ENCODE data around the gene PANK1.

The PANK1 gene

GRCh38 chr10:89646889-89647657, 2.0 kb upstream of the PANK1 start:
- H3F3A ChIP-seq (ENCODE audit: control insufficient read depth, insufficient read depth): peaks cover 7% of the 10 kb centered on the region; the same call in 1 of the 2 replicates
- H3K27ac ChIP-seq (ENCODE audit: low read depth, low read length): peak overlapping the region; percentile 51
- no peaks in the 10 kb centered on the region for H3K9me2 ChIP-seq (replicated peaks; ENCODE audit: control insufficient read depth, low read length)
- H3K4me2 ChIP-seq (ENCODE audit: low read length): peak overlapping the region; percentile 93
- peaks cover 52% of the 10 kb centered on the region for H3K4me1 ChIP-seq (ENCODE audit: control insufficient read depth, low read length)
- peaks cover 33% of the 10 kb centered on the region for H3K79me2 ChIP-seq (ENCODE audit: control insufficient read depth, low read length)
- peak overlapping the region; percentile 77 for H3K4me3 ChIP-seq (ENCODE audit: low read length)
- no peaks in the 10 kb centered on the region for H3K9me3 ChIP-seq (ENCODE audit: control insufficient read depth, insufficient read depth, low read length)
- no peak for TF ChIP-seq EZH2phosphoT487 (IDR thresholded peaks at IDR 0.05; ENCODE audit: borderline replicate concordance, low read length)
- peaks cover 11% of the 10 kb centered on the region; the same call in 1 of the 2 replicates for H3K36me3 ChIP-seq (ENCODE audit: control insufficient read depth, low read length)
- no peaks in the 10 kb centered on the region for H3K27me3 ChIP-seq (ENCODE audit: control insufficient read depth, low read length)
- H4K20me1 ChIP-seq (ENCODE audit: control insufficient read depth, insufficient read depth, low read depth, low read length): 0 out of 2 replicates have a peak, but pooled peaks cover 3% of the 10 kb centered on the region

DNA sequence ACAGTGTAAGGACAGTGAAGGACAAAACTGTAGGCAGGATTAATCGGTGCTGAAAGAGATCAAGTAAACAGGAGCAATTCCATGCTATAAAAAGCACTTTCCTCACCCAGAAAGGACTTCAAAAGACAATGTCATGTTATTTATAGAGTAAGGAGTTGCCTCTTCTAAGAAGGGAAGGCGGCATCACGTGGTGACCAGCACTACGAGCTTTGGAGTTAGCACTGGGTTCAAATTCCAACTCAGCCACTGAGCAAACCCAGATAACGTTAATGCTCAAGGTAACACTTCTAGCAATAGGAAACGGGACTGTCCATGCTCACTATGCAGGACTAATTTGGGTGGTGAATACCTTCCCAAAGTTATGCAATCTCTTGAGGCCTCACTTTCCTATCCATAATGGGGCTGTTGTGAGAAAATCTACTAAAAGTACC, 715 bp upstream of the PANK1 start:
- Histone ChIP-seq H3K27me3 (ENCODE audit: control insufficient read depth, low read length) (no peaks in the 10 kb centered on the region), H3K4me3 (ENCODE audit: low read length) (peak overlapping the region; percentile 77), H3K9me3 (ENCODE audit: control insufficient read depth, insufficient read depth, low read length) (no peaks in the 10 kb centered on the region), H4K20me1 (ENCODE audit: control insufficient read depth, insufficient read depth, low read depth, low read length) (0 out of 2 replicates have a peak, but pooled peaks cover 3% of the 10 kb centered on the region), H3F3A (ENCODE audit: control insufficient read depth, insufficient read depth) (peaks cover 4% of the 10 kb centered on the region; the same call in 1 of the 2 replicates), H3K36me3 (ENCODE audit: control insufficient read depth, low read length) (peaks cover 11% of the 10 kb centered on the region; the same call in 1 of the 2 replicates), H3K4me2 (ENCODE audit: low read length) (peak overlapping the region; percentile 93), H3K79me2 (ENCODE audit: control insufficient read depth, low read length) (peaks cover 45% of the 10 kb centered on the region), H3K4me1 (ENCODE audit: control insufficient read depth, low read length) (peaks cover 40% of the 10 kb centered on the region), H3K9me2 (replicated peaks; ENCODE audit: control insufficient read depth, low read length) (no peaks in the 10 kb centered on the region), H3K27ac (ENCODE audit: low read depth, low read length) (peak overlapping the region; percentile 78)
- no peak for TF ChIP-seq EZH2phosphoT487 (IDR thresholded peaks at IDR 0.05; ENCODE audit: borderline replicate concordance, low read length)
- TF ChIP-seq, protein P1, sequence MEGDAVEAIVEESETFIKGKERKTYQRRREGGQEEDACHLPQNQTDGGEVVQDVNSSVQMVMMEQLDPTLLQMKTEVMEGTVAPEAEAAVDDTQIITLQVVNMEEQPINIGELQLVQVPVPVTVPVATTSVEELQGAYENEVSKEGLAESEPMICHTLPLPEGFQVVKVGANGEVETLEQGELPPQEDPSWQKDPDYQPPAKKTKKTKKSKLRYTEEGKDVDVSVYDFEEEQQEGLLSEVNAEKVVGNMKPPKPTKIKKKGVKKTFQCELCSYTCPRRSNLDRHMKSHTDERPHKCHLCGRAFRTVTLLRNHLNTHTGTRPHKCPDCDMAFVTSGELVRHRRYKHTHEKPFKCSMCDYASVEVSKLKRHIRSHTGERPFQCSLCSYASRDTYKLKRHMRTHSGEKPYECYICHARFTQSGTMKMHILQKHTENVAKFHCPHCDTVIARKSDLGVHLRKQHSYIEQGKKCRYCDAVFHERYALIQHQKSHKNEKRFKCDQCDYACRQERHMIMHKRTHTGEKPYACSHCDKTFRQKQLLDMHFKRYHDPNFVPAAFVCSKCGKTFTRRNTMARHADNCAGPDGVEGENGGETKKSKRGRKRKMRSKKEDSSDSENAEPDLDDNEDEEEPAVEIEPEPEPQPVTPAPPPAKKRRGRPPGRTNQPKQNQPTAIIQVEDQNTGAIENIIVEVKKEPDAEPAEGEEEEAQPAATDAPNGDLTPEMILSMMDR (IDR thresholded peaks at IDR 0.05; ENCODE audit: low read depth, low read length, poor library complexity, severe bottlenecking): no peak

- Histone ChIP-seq H3K36me3 (ENCODE audit: control insufficient read depth, low read length) (peaks cover 13% of the 10 kb centered on the region; the same call in 1 of the 2 replicates), H3K9me2 (replicated peaks; ENCODE audit: control insufficient read depth, low read length) (no peaks in the 10 kb centered on the region), H3F3A (ENCODE audit: control insufficient read depth, insufficient read depth) (peaks cover 4% of the 10 kb centered on the region; the same call in 1 of the 2 replicates), H3K79me2 (ENCODE audit: control insufficient read depth, low read length) (peaks cover 57% of the 10 kb centered on the region), H3K9me3 (ENCODE audit: control insufficient read depth, insufficient read depth, low read length) (no peaks in the 10 kb centered on the region), H4K20me1 (ENCODE audit: control insufficient read depth, insufficient read depth, low read depth, low read length) (0 out of 2 replicates have a peak, but pooled peaks cover 3% of the 10 kb centered on the region), H3K4me1 (ENCODE audit: control insufficient read depth, low read length) (peaks cover 40% of the 10 kb centered on the region), H3K4me3 (ENCODE audit: low read length) (peak overlapping the region; percentile 77), H3K27ac (ENCODE audit: low read depth, low read length) (peak overlapping the region; percentile 78), H3K4me2 (ENCODE audit: low read length) (peak overlapping the region; percentile 93), H3K27me3 (ENCODE audit: control insufficient read depth, low read length) (no peaks in the 10 kb centered on the region)
- no peak for TF ChIP-seq EZH2phosphoT487 (IDR thresholded peaks at IDR 0.05; ENCODE audit: borderline replicate concordance, low read length)
- TF ChIP-seq, protein P1 (IDR thresholded peaks at IDR 0.05; ENCODE audit: low read depth, low read length, poor library complexity, severe bottlenecking): no peak
Measured at GRCh38 chr10:89644691-89644966, 413 bp downstream of the PANK1 start.

Data from DOHH2 (cell line).